Measurements from ENCODE around the gene AFF3.

DNA sequence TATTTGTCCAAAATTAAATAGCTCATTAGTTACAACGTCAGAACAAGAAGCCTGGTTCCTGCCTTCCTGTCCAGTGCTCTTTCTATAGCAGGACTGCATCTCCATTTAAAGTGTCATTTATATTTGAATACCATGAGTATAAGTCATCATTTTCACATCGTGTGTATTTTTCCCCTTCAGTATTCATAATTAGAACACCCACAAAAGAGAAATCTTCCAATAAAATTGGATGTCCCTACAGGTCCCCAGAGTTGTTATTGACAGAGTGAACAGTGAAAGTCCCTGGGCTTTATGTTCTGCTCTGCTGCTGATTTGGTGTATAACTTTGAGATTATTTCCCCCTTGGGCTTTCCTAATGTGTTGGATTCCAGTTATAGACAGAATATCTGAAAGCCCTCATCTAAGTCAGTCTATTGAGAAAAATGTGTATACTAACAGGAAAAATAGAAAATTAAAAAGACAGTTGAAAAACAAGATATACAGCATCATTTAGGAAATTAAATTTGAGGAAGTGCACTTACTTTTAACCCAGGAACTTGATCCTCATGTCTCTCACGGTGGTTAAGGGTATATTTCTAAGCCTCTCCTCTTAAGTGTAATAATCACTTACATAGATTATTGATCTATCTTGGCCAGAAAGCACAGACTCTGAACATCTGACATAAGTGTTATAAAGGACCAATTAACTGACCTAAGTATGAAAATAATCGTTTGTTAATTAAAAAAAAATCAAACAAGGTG lies 637.4 kb downstream of the AFF3 start:
- TF ChIP-seq, protein P1, sequence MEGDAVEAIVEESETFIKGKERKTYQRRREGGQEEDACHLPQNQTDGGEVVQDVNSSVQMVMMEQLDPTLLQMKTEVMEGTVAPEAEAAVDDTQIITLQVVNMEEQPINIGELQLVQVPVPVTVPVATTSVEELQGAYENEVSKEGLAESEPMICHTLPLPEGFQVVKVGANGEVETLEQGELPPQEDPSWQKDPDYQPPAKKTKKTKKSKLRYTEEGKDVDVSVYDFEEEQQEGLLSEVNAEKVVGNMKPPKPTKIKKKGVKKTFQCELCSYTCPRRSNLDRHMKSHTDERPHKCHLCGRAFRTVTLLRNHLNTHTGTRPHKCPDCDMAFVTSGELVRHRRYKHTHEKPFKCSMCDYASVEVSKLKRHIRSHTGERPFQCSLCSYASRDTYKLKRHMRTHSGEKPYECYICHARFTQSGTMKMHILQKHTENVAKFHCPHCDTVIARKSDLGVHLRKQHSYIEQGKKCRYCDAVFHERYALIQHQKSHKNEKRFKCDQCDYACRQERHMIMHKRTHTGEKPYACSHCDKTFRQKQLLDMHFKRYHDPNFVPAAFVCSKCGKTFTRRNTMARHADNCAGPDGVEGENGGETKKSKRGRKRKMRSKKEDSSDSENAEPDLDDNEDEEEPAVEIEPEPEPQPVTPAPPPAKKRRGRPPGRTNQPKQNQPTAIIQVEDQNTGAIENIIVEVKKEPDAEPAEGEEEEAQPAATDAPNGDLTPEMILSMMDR (IDR thresholded peaks at IDR 0.05; ENCODE audit: low read depth, low read length, missing input control), result no peak
- TF ChIP-seq TAF1 (conservative IDR thresholded peaks at IDR 0.05) (no peak), RAD21 (IDR thresholded peaks at IDR 0.05) (no peak), YY1 (IDR thresholded peaks at IDR 0.05) (no peak), GABPA (IDR thresholded peaks at IDR 0.05 in 1 of 2, conservative IDR thresholded peaks at IDR 0.05 in 1 of 2) (no peak), HNF4G (IDR thresholded peaks at IDR 0.05) (no peak), ATF3 (IDR thresholded peaks at IDR 0.05) (no peak)
- TF ChIP-seq, protein P2, sequence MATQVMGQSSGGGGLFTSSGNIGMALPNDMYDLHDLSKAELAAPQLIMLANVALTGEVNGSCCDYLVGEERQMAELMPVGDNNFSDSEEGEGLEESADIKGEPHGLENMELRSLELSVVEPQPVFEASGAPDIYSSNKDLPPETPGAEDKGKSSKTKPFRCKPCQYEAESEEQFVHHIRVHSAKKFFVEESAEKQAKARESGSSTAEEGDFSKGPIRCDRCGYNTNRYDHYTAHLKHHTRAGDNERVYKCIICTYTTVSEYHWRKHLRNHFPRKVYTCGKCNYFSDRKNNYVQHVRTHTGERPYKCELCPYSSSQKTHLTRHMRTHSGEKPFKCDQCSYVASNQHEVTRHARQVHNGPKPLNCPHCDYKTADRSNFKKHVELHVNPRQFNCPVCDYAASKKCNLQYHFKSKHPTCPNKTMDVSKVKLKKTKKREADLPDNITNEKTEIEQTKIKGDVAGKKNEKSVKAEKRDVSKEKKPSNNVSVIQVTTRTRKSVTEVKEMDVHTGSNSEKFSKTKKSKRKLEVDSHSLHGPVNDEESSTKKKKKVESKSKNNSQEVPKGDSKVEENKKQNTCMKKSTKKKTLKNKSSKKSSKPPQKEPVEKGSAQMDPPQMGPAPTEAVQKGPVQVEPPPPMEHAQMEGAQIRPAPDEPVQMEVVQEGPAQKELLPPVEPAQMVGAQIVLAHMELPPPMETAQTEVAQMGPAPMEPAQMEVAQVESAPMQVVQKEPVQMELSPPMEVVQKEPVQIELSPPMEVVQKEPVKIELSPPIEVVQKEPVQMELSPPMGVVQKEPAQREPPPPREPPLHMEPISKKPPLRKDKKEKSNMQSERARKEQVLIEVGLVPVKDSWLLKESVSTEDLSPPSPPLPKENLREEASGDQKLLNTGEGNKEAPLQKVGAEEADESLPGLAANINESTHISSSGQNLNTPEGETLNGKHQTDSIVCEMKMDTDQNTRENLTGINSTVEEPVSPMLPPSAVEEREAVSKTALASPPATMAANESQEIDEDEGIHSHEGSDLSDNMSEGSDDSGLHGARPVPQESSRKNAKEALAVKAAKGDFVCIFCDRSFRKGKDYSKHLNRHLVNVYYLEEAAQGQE (IDR thresholded peaks at IDR 0.05), result no peak

All from liver (tissue), 3 donors.